ENCODE data around the gene MYH14.

Gene MYH14

GRCh38 chr19:50175924-50176323, 27.5 kb upstream of the MYH14 start:
- TF ChIP-seq, protein P1, sequence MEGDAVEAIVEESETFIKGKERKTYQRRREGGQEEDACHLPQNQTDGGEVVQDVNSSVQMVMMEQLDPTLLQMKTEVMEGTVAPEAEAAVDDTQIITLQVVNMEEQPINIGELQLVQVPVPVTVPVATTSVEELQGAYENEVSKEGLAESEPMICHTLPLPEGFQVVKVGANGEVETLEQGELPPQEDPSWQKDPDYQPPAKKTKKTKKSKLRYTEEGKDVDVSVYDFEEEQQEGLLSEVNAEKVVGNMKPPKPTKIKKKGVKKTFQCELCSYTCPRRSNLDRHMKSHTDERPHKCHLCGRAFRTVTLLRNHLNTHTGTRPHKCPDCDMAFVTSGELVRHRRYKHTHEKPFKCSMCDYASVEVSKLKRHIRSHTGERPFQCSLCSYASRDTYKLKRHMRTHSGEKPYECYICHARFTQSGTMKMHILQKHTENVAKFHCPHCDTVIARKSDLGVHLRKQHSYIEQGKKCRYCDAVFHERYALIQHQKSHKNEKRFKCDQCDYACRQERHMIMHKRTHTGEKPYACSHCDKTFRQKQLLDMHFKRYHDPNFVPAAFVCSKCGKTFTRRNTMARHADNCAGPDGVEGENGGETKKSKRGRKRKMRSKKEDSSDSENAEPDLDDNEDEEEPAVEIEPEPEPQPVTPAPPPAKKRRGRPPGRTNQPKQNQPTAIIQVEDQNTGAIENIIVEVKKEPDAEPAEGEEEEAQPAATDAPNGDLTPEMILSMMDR (IDR thresholded peaks at IDR 0.05; ENCODE audit: unreplicated experiment in 3 of 3), result no peak
- Mint-ChIP-seq H3K36me3 (ENCODE audit: low read depth) (no peaks in the 10 kb centered on the region), H3K27ac (no peak overlapping the region), H3K4me1 (peaks cover 14% of the 10 kb centered on the region), H3K27me3 (ENCODE audit: low read depth) (peaks cover 20% of the 10 kb centered on the region), H3K9me3 (no peaks in the 10 kb centered on the region), H3K4me3 (no peak overlapping the region)

DNA sequence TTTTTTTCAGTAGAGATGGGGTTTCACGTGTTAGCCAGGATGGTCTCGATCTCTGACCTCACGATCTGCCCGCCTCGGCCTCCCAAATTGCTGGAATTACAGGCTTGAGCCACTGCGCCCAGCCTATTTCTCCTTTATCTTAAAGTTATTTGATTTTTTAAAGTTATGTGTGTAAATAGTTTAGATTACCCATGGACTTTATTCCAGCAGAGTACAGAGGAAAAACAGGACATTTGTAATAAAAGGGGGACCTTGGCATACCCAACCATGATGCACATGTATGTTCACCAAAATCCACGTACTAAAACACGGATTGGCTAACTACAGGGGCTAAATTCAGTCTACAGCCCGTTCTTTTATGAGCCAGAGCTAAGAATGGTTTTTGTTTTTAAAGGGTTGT, 26.6 kb upstream of the MYH14 start:
- Mint-ChIP-seq H3K27me3 (ENCODE audit: low read depth) (peaks cover 20% of the 10 kb centered on the region), H3K36me3 (ENCODE audit: low read depth) (no peaks in the 10 kb centered on the region), H3K4me3 (no peak overlapping the region), H3K4me1 (peaks cover 14% of the 10 kb centered on the region), H3K9me3 (no peaks in the 10 kb centered on the region), H3K27ac (no peak overlapping the region)
- TF ChIP-seq, protein P1 (IDR thresholded peaks at IDR 0.05; ENCODE audit: unreplicated experiment in 3 of 3), result no peak

- H3K4me1 Mint-ChIP-seq, result peaks cover 14% of the 10 kb centered on the region
- H3K9me3 Mint-ChIP-seq, result no peaks in the 10 kb centered on the region
- no peak overlapping the region for H3K4me3 Mint-ChIP-seq
- TF ChIP-seq, protein P1 (IDR thresholded peaks at IDR 0.05; ENCODE audit: unreplicated experiment in 3 of 3), result no peak
- peak overlapping the region; percentile 30 to 89 (median 86) for H3K27ac Mint-ChIP-seq
- H3K27me3 Mint-ChIP-seq (ENCODE audit: low read depth), result peaks cover 16% of the 10 kb centered on the region
- H3K36me3 Mint-ChIP-seq (ENCODE audit: low read depth), result no peaks in the 10 kb centered on the region
Measured at GRCh38 chr19:50178320-50178719, 25.1 kb upstream of the MYH14 start.

DNA sequence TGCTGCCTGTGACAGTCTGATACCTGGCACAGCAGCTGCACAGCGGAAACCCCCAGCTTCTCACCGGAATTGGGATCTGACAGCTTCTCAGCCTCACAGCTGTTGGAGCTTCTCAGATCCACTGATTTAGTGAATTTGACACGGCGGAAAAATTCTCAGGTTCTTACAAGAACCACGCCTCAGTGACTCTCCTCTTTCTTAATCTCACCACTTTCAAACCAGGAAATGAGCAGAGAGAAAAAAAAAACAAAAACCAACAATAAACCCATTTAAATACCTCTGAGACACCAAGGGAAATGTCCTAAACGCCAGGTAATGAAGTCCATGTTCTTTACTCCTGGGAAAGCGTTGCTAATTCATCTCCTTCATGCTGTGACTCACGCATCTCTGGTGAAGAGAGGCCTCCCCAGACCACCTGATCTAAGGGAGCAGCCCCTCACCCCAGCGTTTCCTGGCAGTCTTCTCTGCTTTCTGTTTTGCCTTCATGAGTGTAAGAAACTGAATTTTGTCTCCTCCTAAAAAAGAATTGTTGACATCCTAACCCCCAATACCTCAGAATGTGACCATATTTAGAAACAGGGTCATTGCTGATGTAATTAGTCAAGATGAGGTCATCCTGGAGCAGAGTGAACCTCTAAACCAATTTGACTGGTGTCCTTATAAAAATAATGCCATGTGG, 24.4 kb upstream of the MYH14 start:
- Mint-ChIP-seq H3K27me3 (ENCODE audit: low read depth) (peaks cover 15% of the 10 kb centered on the region), H3K4me3 (peak overlapping the region in 1 of 3 experiments; percentile 26), H3K36me3 (ENCODE audit: low read depth) (no peaks in the 10 kb centered on the region), H3K27ac (peak overlapping the region; percentile 30 to 89 (median 86)), H3K4me1 (peaks cover 14% of the 10 kb centered on the region), H3K9me3 (no peaks in the 10 kb centered on the region)
- TF ChIP-seq, protein P1 (IDR thresholded peaks at IDR 0.05; ENCODE audit: unreplicated experiment in 3 of 3), result no peak

GRCh38 chr19:50181121-50181520, 22.3 kb upstream of the MYH14 start:
- no peaks in the 10 kb centered on the region for H3K9me3 Mint-ChIP-seq
- no peak overlapping the region for H3K27ac Mint-ChIP-seq
- peaks cover 18% of the 10 kb centered on the region for H3K27me3 Mint-ChIP-seq (ENCODE audit: low read depth)
- H3K36me3 Mint-ChIP-seq (ENCODE audit: low read depth), result no peaks in the 10 kb centered on the region
- TF ChIP-seq, protein P1 (IDR thresholded peaks at IDR 0.05; ENCODE audit: unreplicated experiment in 3 of 3), result no peak
- peaks cover 14% of the 10 kb centered on the region for H3K4me1 Mint-ChIP-seq
- H3K4me3 Mint-ChIP-seq, result no peak overlapping the region

DNA sequence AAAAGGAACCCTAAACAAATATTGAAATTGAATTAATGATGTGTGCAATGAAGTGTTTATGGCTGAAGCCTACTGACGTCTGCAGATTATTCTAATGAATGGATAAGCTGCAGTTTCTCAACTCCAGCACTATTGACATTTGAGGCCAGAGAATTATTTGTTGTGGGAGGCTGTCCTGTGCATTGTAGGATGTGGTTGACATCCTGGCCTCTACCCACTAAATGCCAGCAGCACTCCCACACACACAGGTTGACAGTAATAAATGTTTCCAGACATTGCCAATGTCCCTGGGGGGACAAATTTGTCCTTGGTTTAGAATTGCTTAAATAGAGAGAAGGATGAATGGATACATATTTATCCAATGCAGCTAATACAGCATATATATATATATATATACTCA, 19.2 kb upstream of the MYH14 start:
- H3K9me3 Mint-ChIP-seq, result no peaks in the 10 kb centered on the region
- H3K27ac Mint-ChIP-seq, result no peak overlapping the region
- peaks cover 3% of the 10 kb centered on the region for H3K4me1 Mint-ChIP-seq
- H3K36me3 Mint-ChIP-seq (ENCODE audit: low read depth), result no peaks in the 10 kb centered on the region
- TF ChIP-seq, protein P1 (IDR thresholded peaks at IDR 0.05; ENCODE audit: unreplicated experiment in 3 of 3), result no peak
- H3K27me3 Mint-ChIP-seq (ENCODE audit: low read depth), result peaks cover 12% of the 10 kb centered on the region
- no peak overlapping the region for H3K4me3 Mint-ChIP-seq
